ENCODE measurements around the gene XRCC3.

XRCC3 gene

DNA sequence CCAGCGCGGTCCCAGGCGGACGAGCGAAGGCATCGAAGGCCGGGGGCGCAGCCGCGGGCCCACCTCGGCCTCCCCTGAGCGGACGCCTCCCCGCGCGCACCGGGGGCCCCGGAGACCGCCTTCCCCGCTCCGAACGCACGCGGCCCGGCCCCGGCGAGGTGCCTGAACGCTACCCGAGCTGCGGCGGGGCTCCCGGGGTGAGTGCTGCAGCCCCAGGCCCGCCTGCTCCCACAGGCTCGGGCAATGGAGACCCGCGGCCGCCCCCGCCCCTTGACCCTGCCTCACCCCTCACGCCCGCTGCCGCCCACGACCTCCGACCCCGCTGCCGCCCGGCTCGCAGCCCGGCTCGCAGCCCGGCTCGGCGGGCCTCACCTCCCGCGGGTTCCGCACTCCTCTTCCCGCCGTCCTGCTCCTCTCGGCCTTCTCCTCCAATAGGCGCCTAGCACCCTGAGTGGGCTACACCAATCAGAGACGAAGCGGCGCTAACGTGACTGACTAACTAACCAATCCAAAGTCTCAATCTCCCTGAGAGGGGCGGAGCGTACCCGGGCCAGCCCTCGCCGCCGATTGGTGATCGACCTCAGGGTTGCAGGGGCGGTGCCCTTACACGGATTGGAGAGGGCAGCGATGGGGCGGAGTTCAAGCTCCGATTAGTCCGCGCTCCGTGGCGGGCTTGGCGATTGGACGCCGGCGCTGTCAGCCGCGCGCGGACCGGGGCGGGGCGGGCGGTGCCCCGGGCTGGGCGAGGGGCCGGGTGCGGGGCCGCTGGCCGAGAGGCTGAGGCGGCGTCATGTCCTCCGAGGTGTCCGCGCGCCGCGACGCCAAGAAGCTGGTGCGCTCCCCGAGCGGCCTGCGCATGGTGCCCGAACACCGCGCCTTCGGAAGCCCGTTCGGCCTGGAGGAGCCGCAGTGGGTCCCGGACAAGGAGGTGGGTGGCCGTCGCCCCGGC lies at the start of gene XRCC3, which contains the start of gene ZFYVE21:
TSS of gene XRCC3 (minus strand) at position 400 of the 949 bp plus-strand sequence. CDS start 4,364 bp downstream, outside the sequence.
TSS of gene ZFYVE21 (plus strand) at position 759 of the 949 bp plus-strand sequence. CDS start at position 791, 32 bp downstream.
- peak; percentile 99 for DNase-seq (ENCODE audit: low read depth, low spot score)

DNA sequence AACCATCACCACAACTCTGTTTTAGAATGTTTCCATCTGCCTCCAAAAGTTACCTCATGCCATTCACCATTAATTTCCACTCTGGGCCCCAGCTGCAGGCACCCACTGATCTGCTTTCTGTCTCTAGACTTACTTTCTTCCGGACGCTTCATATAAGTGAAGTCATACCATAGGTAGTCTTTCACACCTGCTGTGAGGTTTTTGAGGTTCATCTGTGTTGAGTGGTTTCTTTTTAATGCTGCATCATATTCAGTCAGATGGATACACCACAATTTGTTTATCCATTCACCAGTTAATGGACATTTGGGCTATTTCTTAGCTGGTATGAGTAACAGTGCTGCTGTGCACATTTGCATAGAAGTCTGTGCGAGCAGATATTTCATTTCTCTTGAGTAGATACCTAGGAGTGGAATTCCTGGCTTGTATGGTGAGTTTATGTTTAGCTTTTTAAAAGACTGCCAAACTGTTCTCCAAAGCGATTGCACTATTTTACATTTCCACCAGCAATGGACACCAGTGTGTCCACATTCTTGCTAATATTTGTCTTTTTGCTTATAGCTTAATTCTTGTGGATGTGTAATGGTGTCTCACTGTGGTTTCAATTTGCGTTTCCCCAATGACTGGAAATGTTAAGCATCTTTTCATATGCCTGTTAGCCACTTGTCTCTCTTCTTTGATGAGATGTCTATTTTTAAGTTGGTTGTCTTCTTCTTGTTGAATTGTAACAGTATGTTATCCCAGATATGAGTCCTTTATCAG lies 48.7 kb upstream of the XRCC3 start:
- no peak for DNase-seq (ENCODE audit: low read depth, low spot score)

DNA sequence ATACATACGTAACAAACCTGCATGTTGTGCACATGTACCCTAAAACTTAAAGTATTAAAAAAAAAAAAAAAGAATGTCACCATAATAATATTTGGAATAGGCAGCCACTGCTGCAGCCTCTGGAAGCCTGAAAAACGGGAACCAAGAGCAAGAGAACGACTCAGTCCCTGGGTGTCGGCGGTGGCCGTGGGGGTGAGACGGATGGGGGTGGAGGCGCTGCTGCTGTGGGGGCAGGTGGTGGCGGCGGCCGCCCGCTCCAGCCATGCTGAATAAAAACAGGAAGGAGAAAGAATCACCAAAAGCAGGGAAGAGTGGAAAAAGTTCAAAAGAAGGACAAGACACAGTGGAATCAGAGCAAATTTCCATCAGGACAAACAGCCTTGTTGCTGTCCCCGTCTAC lies 47.3 kb upstream of the XRCC3 start:
- no peak for DNase-seq (ENCODE audit: low read depth, low spot score)

DNA sequence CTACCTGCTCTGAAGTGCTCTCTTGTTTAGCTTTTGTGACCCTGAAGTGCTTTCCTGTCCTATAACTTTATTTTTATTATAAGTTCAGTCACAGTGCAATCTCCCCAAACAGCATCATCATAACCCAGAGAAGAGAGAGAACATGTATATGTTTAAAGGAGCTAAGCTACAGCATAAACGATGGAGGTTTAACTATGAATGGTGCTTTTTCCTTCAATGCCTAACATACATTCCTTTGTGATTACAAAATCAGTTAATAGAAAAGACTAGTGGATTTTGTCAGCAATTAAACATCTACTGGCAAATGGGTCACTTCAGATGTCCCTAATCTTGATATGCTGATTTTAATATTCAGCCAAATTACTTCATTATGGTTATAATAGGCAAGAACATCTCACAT lies 46.8 kb upstream of the XRCC3 start:
- DNase-seq (ENCODE audit: low read depth, low spot score): no peak

DNA sequence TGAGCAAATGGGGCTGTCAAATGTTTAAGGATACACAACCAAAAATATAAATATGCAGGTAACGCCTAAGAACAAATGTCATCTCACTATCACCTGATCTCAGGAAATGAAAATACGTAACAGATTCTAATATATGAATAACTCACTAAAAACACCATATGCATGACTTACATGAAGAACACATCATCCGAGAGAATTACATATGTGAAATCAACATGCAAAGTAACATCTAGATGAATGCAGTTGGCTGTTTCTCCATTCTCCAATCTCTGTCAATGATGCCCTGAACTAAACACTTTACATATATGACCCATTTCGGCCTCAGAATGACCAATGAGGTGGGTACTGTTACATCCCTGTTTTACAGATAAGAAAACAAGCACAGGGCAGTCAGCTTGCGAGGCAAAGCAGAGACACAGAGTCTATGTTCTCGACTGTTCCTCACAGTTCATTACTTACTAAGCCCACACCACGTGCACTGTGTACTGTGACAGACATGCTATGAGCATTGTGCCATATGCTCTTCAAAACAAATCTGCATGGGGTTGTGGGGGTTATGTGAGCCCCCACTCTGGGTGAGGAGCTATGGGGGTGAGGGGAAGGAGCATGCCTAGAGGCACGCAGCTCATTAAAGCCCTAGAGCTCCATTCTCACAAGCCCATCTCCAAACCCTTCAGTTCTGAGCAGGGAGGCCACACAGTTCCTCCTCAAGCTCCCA lies 43.0 kb upstream of the XRCC3 start:
- DNase-seq (ENCODE audit: low read depth, low spot score): no peak

DNA sequence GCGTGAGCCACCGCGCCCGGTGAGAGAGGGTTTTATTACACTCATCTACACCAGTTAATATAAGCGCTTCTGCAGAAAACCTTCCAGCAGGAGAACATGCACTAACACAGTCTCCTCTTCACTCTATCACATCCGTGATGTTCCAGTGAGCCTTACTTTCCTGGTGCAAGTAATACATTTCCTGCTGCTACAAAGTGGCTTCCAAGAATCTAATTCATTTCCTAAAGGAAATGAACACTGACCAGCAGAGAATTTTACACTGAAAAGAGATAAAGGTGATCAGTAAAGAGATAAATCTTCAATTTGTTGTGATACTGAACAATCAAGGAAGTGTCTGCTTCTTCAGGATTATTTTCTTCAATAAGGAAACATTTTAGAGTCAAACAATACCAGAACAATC lies 39.8 kb upstream of the XRCC3 start:
- DNase-seq (ENCODE audit: low read depth, low spot score): no peak

DNA sequence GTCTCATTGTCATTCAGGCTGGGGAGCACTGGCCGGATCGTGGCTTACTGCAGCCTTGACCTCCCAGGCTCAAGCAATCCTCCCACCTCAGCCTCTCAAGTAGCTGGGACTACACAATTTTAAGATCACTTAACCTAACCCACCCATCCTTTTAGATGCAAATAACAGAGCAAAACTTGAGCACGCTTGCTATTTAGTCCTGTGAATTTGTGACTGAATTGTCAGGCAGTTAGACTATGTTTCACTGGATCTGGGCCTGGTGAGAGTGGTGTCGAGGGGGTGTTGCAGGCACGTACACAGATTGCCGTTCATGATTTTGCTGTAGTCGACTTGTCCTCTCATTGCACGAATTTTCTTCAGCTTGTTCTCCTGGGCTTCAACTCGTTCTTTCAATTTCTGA lies 38.5 kb upstream of the XRCC3 start:
- DNase-seq (ENCODE audit: low read depth, low spot score): no peak

DNA sequence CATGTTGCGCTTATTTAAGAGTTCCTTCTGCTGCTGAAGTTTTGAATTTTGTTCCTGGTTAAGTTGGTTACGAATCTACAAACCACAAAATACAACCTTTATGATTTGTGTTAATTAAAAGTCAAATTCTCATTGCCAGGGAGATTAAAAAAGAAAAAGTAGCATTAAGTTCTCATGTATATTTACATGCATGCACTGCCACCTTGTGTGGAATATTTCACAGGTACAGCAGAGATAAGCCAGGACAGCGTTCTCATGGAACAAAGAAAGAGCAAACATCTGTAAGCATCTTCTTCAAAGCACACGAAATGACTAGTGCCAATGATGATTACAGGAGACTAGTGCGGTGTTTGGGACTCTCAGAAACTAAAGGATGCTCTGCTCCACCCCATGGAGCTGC lies 34.6 kb upstream of the XRCC3 start:
- DNase-seq (ENCODE audit: low read depth, low spot score): no peak

DNA sequence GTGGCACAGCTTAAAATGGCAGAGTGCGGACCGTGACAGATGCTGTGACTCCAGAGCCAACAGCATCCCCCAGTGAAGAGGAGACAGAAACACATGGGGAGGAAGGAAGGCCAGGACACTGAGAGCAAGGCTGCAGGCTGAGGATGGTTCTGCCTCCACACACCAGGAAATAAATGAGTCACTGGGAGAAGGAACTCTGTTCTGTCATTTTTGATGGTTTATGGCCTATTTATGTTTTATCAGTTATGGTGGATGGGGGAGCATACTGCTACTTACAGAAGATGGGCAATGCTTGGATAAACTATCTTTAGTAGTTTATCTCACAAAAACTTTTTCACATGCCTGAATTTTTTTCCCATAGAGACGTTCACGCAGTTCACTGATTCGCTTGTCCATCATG lies 34.2 kb upstream of the XRCC3 start:
- DNase-seq (ENCODE audit: low read depth, low spot score): no peak

DNA sequence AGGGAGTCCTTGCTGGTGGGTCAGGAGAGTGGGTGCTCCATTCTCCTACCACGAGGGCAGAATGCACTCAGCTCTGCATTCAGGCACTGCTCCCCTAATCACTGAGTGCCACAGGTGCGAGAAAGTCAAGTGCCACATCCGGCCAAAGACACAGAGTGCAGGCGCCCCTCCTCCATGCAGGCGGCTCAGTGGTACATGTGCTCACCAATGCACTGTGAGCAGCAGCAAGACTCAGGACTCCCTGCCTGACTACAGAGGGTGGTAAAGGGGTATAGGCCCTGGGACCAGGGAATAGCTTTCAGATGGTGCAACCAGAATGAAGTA lies 33.2 kb upstream of the XRCC3 start:
- no peak for DNase-seq (ENCODE audit: low read depth, low spot score)

DNA sequence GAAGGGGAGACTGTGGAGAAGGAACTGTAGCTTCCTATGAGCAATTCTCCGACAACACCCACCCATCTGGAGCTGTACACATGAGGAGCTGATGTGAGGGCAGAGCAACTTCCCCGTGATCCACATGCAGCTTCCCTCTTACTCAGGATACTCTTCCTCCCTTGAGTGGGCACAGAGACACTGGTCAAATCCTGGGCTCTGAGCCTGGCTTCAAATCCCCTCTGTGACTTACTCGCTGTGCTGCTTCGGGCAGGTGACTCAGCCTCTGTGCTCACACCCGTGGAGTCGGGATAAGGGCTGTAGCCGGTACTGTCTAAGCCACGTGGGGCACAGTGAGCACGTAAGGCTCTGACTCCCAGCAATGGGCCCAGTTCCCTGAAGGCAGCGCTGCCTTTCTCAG lies 31.4 kb upstream of the XRCC3 start:
- DNase-seq (ENCODE audit: low read depth, low spot score): no peak

DNA sequence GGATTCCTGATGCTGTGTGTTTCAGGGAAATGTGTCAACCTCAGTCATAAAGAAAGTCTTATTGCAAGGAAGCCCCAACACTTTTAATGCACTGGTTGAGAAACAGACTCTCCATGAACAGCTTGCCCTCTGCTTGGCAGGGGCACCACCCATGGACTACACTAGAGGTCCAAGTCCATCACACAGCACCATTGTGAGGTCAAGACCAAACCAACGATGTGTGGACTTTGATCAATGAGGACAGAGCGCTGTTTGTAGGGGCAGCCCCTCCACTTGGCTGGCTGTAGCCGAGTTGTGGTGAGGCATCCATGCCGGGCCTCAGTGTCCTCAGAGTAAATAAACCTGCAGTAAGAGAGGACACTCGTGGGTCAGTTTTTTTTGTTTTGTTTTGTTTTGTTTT lies 30.2 kb upstream of the XRCC3 start:
- DNase-seq (ENCODE audit: low read depth, low spot score): no peak

DNA sequence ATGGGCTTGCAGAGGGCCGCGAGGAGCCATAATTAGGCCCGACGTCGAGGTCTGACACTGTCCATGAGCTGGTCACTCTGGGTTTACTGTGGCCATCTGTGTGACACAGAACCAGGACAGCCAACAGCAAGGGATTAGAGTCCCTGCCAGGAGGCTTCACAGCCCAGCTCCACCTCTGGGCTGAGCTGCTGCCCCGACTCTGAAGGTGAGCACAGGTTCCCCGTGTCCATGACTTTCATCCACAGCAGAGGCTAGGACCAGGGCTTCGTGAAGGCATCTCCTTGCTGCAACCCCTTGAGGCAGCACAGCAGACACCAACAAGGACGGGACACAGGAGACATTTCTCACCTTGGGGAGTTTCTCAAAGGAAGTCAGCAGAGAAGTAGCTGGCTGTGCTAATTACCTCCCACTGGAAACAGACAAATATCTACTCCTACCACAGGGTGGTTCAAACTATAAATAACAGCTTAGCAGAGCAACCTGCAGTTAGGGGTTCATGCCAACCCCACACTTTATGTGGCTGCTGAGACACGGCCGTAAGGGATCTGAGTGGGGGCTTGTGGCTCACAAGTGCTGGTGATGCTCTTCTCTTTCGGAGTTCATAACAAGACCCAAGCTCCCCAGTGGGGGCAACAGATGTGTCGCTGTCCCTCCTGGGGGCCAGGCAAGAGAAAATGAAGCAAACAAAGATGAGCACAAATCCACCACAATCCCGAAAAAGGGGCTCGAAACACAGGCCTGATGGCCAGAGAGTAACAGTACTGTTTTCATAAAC lies 29.6 kb upstream of the XRCC3 start:
- DNase-seq (ENCODE audit: low read depth, low spot score): no peak

DNA sequence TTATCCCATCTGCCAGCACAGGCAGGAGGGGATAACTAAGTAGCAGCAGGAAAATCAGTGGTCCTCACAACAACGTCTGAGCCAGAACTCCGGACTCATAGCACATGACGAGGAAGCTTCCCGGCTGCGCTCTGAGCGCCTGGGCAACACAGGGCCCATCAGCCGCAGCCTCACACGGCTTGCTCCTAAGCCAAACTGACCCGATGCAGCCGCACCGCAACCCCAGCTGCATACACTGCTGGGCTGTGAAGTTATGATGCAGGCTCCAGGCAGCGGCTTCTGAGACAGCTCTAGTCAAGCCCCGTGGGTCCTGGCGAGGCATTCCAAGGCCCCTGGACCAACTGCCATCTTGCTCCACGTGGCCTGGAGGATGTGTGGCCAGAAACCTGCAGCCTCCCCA lies 28.4 kb upstream of the XRCC3 start:
- DNase-seq (ENCODE audit: low read depth, low spot score): no peak

DNA sequence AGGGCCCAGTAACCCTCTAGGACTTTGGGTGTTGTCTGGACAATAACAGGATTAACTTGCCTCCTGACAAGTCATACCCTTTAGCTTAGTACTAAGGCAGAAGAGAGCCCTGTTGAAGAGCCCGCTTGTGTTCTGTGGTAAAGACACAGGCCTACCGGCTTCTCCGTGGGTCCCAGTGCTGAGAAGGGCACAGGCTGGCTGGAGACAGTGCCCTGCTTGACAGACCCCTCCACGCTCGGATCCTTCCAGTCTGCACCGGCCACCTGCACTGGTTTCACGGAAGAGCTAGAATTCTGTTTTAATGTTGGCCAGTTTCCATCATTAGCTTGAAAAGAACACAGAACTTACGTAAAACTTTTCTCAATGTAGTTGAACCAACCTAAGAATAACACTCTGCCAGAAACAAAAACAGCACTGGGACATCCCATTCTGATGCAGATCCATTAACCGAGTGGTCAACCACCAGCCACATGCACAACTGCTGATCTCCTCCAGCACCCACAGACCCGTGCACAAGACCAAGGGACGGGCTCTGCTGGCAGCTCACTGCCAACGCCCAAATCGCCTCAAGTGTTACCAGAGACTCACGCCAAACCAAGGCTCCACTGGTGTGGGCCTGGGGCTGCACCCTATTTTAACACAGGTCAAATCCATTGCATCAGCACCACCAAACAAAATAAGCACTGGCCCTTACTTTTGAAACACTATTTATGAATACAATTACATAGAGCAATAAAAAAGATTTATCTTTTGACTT lies 27.4 kb upstream of the XRCC3 start:
- no peak for DNase-seq (ENCODE audit: low read depth, low spot score)

DNA sequence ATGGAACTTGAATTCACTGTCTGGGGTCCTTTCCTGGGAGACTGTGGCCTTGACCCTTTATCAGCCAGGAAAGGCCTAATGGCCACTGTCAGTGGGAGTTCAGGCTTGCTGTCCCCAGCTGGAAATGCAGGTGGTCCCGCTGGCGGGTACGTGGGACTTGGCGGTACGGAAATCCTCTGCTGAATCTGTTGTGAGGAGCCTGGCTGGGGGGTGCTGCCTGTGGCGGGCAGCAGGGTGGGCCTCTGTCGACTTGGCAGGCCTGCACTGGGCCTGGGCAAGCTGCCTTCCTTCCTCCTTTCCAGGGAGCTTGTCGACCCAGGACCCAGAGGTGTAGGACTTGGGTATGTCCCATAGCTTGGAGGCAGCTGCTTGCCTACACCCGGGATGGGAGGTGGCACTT lies 26.6 kb upstream of the XRCC3 start:
- DNase-seq (ENCODE audit: low read depth, low spot score): no peak

DNA sequence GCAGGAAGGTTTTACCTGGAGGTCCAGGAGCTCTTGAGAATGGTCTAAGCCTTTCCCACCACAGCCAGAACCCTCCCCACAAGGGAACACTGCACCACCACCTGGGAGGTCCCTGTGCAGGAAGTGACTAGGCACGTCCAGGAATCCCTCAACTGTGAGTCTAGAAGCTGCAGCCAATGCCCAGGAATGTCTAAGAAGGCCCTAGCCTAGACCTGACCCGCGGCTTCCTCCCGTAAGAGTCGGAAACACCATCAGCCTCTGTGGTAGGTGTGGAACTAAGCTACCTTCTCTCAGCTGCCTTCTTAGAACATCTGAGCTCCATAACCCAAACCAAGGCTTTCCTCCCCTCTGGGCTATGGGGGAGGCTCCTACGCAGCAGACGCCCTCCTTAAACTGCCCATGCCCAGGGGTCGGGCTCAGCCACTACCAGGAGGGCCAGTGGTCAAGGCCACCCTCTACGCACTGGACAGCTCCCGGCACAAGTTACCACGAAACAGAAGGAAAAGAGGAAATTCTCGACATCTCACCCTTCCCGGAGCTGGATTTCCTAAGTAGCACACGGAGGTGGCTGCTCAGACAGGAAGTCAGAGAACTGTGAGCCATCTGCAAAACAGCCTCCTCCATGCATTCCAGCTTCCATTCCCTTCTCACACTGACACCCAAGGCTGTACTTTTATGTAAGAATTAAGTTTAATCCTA lies 25.9 kb upstream of the XRCC3 start:
- DNase-seq (ENCODE audit: low read depth, low spot score): no peak

DNA sequence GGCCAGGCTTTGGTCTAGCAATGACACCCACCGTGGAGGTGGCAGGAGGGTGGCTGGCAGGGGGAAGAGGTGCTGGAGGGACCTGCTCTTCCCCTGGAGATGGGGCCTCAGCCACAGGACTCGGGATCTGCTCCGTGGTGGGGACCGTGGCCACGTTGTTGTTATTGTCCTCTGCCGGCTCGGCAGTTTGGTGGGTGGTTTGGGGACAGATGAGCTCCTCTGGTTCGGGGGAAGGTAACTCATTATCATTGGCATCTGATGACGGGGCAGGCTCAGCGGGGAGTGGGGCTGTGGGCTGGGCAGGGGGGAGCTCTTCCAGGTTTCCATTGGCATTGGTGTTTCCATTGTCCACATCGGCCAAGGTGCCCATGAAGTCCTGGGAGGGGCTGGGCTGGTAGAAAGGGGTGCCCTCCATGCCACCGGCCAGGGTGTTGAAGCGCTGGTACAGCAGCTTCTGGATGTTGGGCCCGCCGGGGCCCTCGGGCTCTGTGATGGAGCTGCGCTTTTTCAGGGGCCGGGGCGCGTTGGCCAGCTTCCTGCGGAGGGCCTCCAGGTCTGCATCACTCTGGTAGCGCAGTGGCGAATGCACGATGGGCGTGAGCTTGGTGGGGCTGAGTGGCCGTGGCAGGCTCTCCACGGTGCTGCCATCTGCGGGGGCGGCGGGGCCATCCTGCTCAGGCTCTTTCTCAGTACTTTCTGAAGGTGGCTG lies 24.7 kb upstream of the XRCC3 start:
- no peak for DNase-seq (ENCODE audit: low read depth, low spot score)

DNA sequence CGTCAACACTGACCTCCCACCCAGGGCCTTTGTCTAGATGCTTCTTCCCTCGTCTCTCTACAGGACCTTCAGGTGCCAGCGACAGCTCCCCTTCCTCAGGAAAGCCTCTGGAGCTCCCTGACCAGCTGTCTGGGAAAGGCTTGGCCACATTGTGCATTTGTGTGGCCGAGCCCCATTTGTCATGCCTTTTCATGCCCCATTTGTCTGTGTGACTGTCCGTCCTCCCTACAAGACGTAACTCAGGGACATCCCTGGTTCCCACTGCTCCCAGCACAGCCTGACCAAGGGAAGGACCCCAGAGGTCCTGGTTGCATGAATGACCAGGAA lies 24.2 kb upstream of the XRCC3 start:
- no peak for DNase-seq (ENCODE audit: low read depth, low spot score)
